ENCODE data around the gene LRCH3. TPM values are rescaled to one million over a fixed set of nuclear protein-coding genes. Genes with fewer than 3 reads are reported as not detected.

LRCH3 gene
- total and polyA plus RNA-seq, 7 donors: 4.8 to 154 (median 44.7) TPM

- Histone ChIP-seq H3K4me1 (no peaks in the 10 kb centered on the region), H3K4me3 (no peak overlapping the region), H3K27ac (no peak overlapping the region), H3K27me3 (no peaks in the 10 kb centered on the region), H3K36me3 (peaks cover 8 to 67% (median 24%) of the 10 kb centered on the region in 4 donors), H3K9me3 (no peaks in the 10 kb centered on the region)
- DNase-seq: no peak
- 91 to 95% methylated on average over 5 of the region's 5 CpGs for WGBS, 2 donors
- no peak for TF ChIP-seq CTCF (IDR thresholded peaks at IDR 0.05)
- TF ChIP-seq POLR2AphosphoS5 (IDR thresholded peaks at IDR 0.05): no peak
- no peak for TF ChIP-seq POLR2A (IDR thresholded peaks at IDR 0.05)
- no peak for TF ChIP-seq EP300 (IDR thresholded peaks at IDR 0.05)
- intact Hi-C loops (cut with DNase I): no loop called here
Observed at GRCh38 chr3:197835509-197835908, 44.5 kb downstream of the LRCH3 start.

- DNase-seq: no peak
- Histone ChIP-seq H3K9me3 (no peaks in the 10 kb centered on the region), H3K4me3 (no peak overlapping the region), H3K4me1 (no peaks in the 10 kb centered on the region), H3K36me3 (peaks cover 12 to 67% (median 26%) of the 10 kb centered on the region in 4 donors), H3K27me3 (no peaks in the 10 kb centered on the region), H3K27ac (no peak overlapping the region)
- intact Hi-C loops (cut with DNase I): no loop called here
- TF ChIP-seq EP300 (IDR thresholded peaks at IDR 0.05) (no peak), POLR2AphosphoS5 (IDR thresholded peaks at IDR 0.05) (no peak), POLR2A (IDR thresholded peaks at IDR 0.05) (no peak), CTCF (IDR thresholded peaks at IDR 0.05) (no peak)
Observed at GRCh38 chr3:197836244-197836643, 45.2 kb downstream of the LRCH3 start.

DNA sequence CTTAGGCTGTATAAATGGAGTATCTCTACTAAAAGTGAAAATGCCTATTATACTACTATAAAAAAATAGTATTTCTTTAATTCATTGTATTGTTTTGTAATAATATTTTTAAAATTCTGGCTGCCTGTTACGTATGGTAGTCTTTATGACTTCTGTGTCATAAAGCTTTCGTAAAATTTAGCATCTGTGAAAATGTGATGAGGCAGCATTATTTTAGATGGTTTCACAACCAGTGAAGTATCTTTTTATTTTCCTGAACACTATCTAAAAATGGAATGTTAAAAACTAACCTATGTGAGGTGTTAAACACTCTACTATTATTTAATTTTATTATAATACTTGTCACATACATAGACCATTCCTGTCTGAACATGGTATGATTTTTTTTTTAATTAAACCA, 46.2 kb downstream of the LRCH3 start:
- Histone ChIP-seq H3K4me3 (no peak overlapping the region), H3K36me3 (peaks cover 4 to 67% (median 33%) of the 10 kb centered on the region in 4 donors), H3K4me1 (no peaks in the 10 kb centered on the region), H3K27ac (no peak overlapping the region), H3K9me3 (no peaks in the 10 kb centered on the region), H3K27me3 (no peaks in the 10 kb centered on the region)
- no peak for TF ChIP-seq POLR2AphosphoS5 (IDR thresholded peaks at IDR 0.05)
- TF ChIP-seq POLR2A (IDR thresholded peaks at IDR 0.05): no peak
- no peak for TF ChIP-seq EP300 (IDR thresholded peaks at IDR 0.05)
- no peak for TF ChIP-seq CTCF (IDR thresholded peaks at IDR 0.05)
- intact Hi-C loops (cut with DNase I): no loop called here
- 87 to 91% methylated on average over 2 of the region's 2 CpGs for WGBS, 2 donors
- no peak for DNase-seq

DNA sequence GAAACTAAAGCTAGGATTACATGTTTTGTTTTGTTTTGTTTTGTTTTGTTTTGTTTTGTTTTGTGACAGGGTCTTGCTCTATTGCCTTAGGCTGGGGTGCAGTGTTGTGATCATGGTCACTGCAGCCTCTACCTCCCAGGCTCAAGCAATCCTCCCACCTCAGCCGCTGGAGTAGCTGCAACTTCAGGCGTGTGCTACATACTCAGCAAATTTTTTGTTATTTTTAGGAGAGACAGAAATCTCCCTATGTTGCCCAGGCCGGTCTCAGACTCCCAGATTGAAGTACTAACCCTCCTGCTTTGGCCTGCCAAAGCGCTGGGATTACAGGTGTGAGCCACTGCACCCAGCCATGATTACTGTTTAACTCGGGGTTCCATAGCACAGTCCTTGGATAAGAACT, 50.7 kb downstream of the LRCH3 start:
- Histone ChIP-seq H3K27me3 (no peaks in the 10 kb centered on the region), H3K9me3 (no peaks in the 10 kb centered on the region), H3K36me3 (peaks cover 10 to 74% (median 42%) of the 10 kb centered on the region in 4 donors), H3K4me1 (no peaks in the 10 kb centered on the region), H3K4me3 (no peak overlapping the region), H3K27ac (no peak overlapping the region)
- intact Hi-C loops (cut with DNase I): no loop called here
- DNase-seq: no peak
- 94 to 95% methylated on average over 5 of the region's 5 CpGs for WGBS, 2 donors
- TF ChIP-seq POLR2AphosphoS5 (IDR thresholded peaks at IDR 0.05) (no peak), POLR2A (IDR thresholded peaks at IDR 0.05) (no peak), CTCF (IDR thresholded peaks at IDR 0.05) (no peak), EP300 (IDR thresholded peaks at IDR 0.05) (no peak)

GRCh38 chr3:197846491-197846890, 55.4 kb downstream of the LRCH3 start:
- Histone ChIP-seq H3K27ac (no peak overlapping the region), H3K36me3 (peaks cover 5 to 61% (median 24%) of the 10 kb centered on the region in 4 donors), H3K4me3 (no peak overlapping the region), H3K27me3 (no peaks in the 10 kb centered on the region), H3K9me3 (no peaks in the 10 kb centered on the region), H3K4me1 (peaks cover 0 to 8% (median 5%) of the 10 kb centered on the region in 4 donors)
- no peak for DNase-seq
- intact Hi-C loops (cut with DNase I): loop anchor here (5.0 kb wide), 1 partner anchor 99 kb away; the partner anchor contains the start of gene FYTTD1
- 77 to 86% methylated on average over 3 of the region's 3 CpGs for WGBS, 2 donors
- TF ChIP-seq POLR2AphosphoS5 (IDR thresholded peaks at IDR 0.05) (no peak), EP300 (IDR thresholded peaks at IDR 0.05) (no peak), CTCF (IDR thresholded peaks at IDR 0.05) (no peak), POLR2A (IDR thresholded peaks at IDR 0.05) (no peak)
